Lung (tissue), 12 donors: ENCODE measurements around the gene ZNF30. TPM values are rescaled to one million over a fixed set of nuclear protein-coding genes. Genes with fewer than 3 reads are reported as not detected.

Source experiments
- ATAC-seq: fragments of 200-7000 bp; cut with Tn5 transposase; one replicate; pipeline ENCODE4 v1.9.1; 2020; ENCODE audit warnings: moderate number of reproducible peaks; ENCODE audit not compliant: insufficient read depth, low FRiP score
- DNase-seq, 3 donors: peaks; one replicate each; pipeline ENCODE4 v3.0.0-alpha.2; 2013 to 2017
- H3K27ac ChIP-seq, 2 donors: one replicate each; pipeline ENCODE4 v1.5.1; 2013; ENCODE audit warnings: mild to moderate bottlenecking in 2 of 2, moderate library complexity in 2 of 2, control low read depth in 1 of 2, inconsistent platforms in 1 of 2, low read depth in 1 of 2, low read length in 1 of 2
- H3K27me3 ChIP-seq, 3 donors: one replicate each; pipeline ENCODE4 v1.5.1; 2013; ENCODE audit warnings: low read length in 2 of 3; ENCODE audit not compliant: control insufficient read depth in 3 of 3, insufficient read depth in 3 of 3
- H3K36me3 ChIP-seq, 4 donors: one replicate each; pipeline ENCODE4 v1.5.1; 2013; ENCODE audit warnings: low read length in 4 of 4, mild to moderate bottlenecking in 1 of 4, moderate library complexity in 1 of 4; ENCODE audit not compliant: control insufficient read depth in 4 of 4, insufficient read depth in 4 of 4
- H3K4me1 ChIP-seq, 5 donors: one replicate each; pipeline ENCODE4 v1.5.1; 2013; ENCODE audit warnings: low read length in 5 of 5, mild to moderate bottlenecking in 2 of 5, moderate library complexity in 1 of 5; ENCODE audit not compliant: control insufficient read depth in 5 of 5, insufficient read depth in 5 of 5
- H3K4me3 ChIP-seq: one replicate; pipeline ENCODE4 v1.5.1; 2013; ENCODE audit warnings: mild to moderate bottlenecking, control low read depth, moderate library complexity
- H3K9ac ChIP-seq, 2 donors: one replicate each; pipeline ENCODE4 v1.5.1; 2013; ENCODE audit warnings: low read length in 2 of 2, control low read depth in 1 of 2; ENCODE audit not compliant: insufficient read depth in 1 of 2
- H3K9me3 ChIP-seq, 4 donors: one replicate each; pipeline ENCODE4 v1.5.1; 2013; ENCODE audit warnings: low read length in 3 of 4, mild to moderate bottlenecking in 1 of 4, moderate library complexity in 1 of 4; ENCODE audit not compliant: control insufficient read depth in 4 of 4, insufficient read depth in 3 of 4
- CTCF ChIP-seq: IDR thresholded peaks from 2 replicates; pipeline ENCODE4 v1.5.1; 2012; ENCODE audit warnings: mild to moderate bottlenecking; ENCODE audit errors: control extremely low read depth, extremely low read depth
- WGBS, 2 donors: extraction: QIAGEN DNeasy Blood & Tissue Kit; methylation state at CpG; one replicate each; pipeline ENCODE4 v1.1.7; 2013; 5-methylcytosine and 5-hydroxymethylcytosine counted together
- polyA plus RNA-seq, 2 donors: library from polyadenylated mRNA; stranded (reverse); fragments of 200-250 nt; gene quantifications; one replicate each; pipeline ENCODE4 v1.2.1, GENCODE V29; 2013
- total RNA-seq, 2 donors: library from RNA; depleted of rRNA in 1 of 2; stranded (reverse); fragments of >200 nt in 1 of 2; gene quantifications; one replicate each; pipeline ENCODE4 v1.2.1, GENCODE V29; 2014 to 2021
- donor health status: control.
- donor health status: control.
- donor health status: Bipolar disorder and iron deficiency.
- donor health status: healthy.
- donor health status: DM: yes; HTN: yes; CAD: no.

The ZNF30 gene
- total and polyA plus RNA-seq, 4 donors = 1.5 to 5.5 (median 2.6) TPM

- no peak for TF ChIP-seq CTCF
- WGBS, 2 donors = 79 to 87% methylated on average over 5 of the region's 5 CpGs
- peaks cover 0 to 9% (median 5%) of the 10 kb centered on the region in 5 donors for H3K4me1 ChIP-seq
- H3K27ac ChIP-seq = no peak overlapping the region
- no peaks in the 10 kb centered on the region for H3K27me3 ChIP-seq
- H3K36me3 ChIP-seq = no peaks in the 10 kb centered on the region
- no peak overlapping the region for H3K9ac ChIP-seq
- ATAC-seq (no peak), DNase-seq (no peak)
- H3K4me3 ChIP-seq = no peak overlapping the region
- H3K9me3 ChIP-seq = no peaks in the 10 kb centered on the region
Measured at GRCh38 chr19:34982275-34982674, 55.6 kb downstream of the ZNF30 start.

- TF ChIP-seq CTCF = no peak
- no peaks in the 10 kb centered on the region for H3K27me3 ChIP-seq
- H3K9ac ChIP-seq = no peak overlapping the region
- H3K27ac ChIP-seq = no peak overlapping the region
- no peak overlapping the region for H3K4me3 ChIP-seq
- WGBS, 2 donors = 94 to 96% methylated on average over 4 of the region's 4 CpGs
- DNase-seq (no peak), ATAC-seq (no peak)
- peaks cover 0 to 9% (median 5%) of the 10 kb centered on the region in 5 donors for H3K4me1 ChIP-seq
- H3K36me3 ChIP-seq = no peaks in the 10 kb centered on the region
- H3K9me3 ChIP-seq = no peaks in the 10 kb centered on the region
Measured at GRCh38 chr19:34983786-34984185, 57.1 kb downstream of the ZNF30 start.

- no peak overlapping the region for H3K27ac ChIP-seq
- H3K4me3 ChIP-seq = no peak overlapping the region
- H3K36me3 ChIP-seq = no peaks in the 10 kb centered on the region
- DNase-seq (no peak), ATAC-seq (no peak)
- 90 to 92% methylated on average over 3 of the region's 3 CpGs for WGBS, 2 donors
- no peaks in the 10 kb centered on the region for H3K9me3 ChIP-seq
- H3K4me1 ChIP-seq = peaks cover 0 to 9% (median 5%) of the 10 kb centered on the region in 5 donors
- H3K27me3 ChIP-seq = no peaks in the 10 kb centered on the region
- TF ChIP-seq CTCF = no peak
- H3K9ac ChIP-seq = no peak overlapping the region
Measured at GRCh38 chr19:34984287-34984686, 57.6 kb downstream of the ZNF30 start.

GRCh38 chr19:34985249-34986022, 58.7 kb downstream of the ZNF30 start:
- no peak for ATAC-seq
- Histone ChIP-seq H3K36me3 (no peaks in the 10 kb centered on the region), H3K4me1 (peaks cover 0 to 10% (median 5%) of the 10 kb centered on the region in 5 donors), H3K27ac (peak overlapping the region in 1 of 2 donors; percentile 75), H3K9me3 (no peaks in the 10 kb centered on the region), H3K27me3 (no peaks in the 10 kb centered on the region), H3K9ac (no peak overlapping the region), H3K4me3 (no peak overlapping the region)
- WGBS, 2 donors = 9 to 10% methylated on average over 7 of the region's 7 CpGs
- DNase-seq = peak; percentile 58 to 86 (median 70)
- no peak for TF ChIP-seq CTCF
